Neural crest cell (in vitro differentiated cells): ENCODE results near the gene EEF1AKMT3. TPM values are rescaled to one million over a fixed set of nuclear protein-coding genes. Genes with fewer than 3 reads are reported as not detected.

Experiments
- DNase-seq: peaks from one replicate; pipeline ENCODE4 v3.0.0; 2021; ENCODE audit warnings: low read depth, mixed read lengths, low spot score
- H3K27ac Mint-ChIP-seq: one replicate; pipeline ENCODE4 v1.8.0; 2021; ENCODE audit warnings: mild to moderate bottlenecking, mixed read lengths; ENCODE audit not compliant: unreplicated experiment
- H3K27me3 Mint-ChIP-seq: 2 replicates; pipeline ENCODE4 v1.8.0; 2021; ENCODE audit warnings: low read depth, mild to moderate bottlenecking, mixed read lengths
- H3K36me3 Mint-ChIP-seq: 2 replicates; pipeline ENCODE4 v1.8.0; 2021; ENCODE audit warnings: low read depth, mild to moderate bottlenecking, mixed read lengths
- H3K4me1 Mint-ChIP-seq: 2 replicates; pipeline ENCODE4 v1.8.0; 2021; ENCODE audit warnings: mixed read lengths
- H3K4me3 Mint-ChIP-seq: one replicate; pipeline ENCODE4 v1.8.0; 2021; ENCODE audit warnings: mild to moderate bottlenecking, mixed read lengths
- H3K9me3 Mint-ChIP-seq: 2 replicates; pipeline ENCODE4 v1.8.0; 2021; ENCODE audit warnings: mixed read lengths
- total RNA-seq: library from RNA; stranded (reverse); gene quantifications from 2 replicates; pipeline ENCODE4 v1.2.1, GENCODE V29; 2021
- TF ChIP-seq, protein P1 (sequence below): fragments of 200-600 bp; sonication (generic); conservative IDR thresholded peaks from 2 replicates; pipeline ENCODE4 v1.5.0; 2021; ENCODE audit warnings: antibody characterized with exemption, mild to moderate bottlenecking

The EEF1AKMT3 gene
- total RNA-seq, 1 donor from 2014 or later, result 5.6 TPM

DNA sequence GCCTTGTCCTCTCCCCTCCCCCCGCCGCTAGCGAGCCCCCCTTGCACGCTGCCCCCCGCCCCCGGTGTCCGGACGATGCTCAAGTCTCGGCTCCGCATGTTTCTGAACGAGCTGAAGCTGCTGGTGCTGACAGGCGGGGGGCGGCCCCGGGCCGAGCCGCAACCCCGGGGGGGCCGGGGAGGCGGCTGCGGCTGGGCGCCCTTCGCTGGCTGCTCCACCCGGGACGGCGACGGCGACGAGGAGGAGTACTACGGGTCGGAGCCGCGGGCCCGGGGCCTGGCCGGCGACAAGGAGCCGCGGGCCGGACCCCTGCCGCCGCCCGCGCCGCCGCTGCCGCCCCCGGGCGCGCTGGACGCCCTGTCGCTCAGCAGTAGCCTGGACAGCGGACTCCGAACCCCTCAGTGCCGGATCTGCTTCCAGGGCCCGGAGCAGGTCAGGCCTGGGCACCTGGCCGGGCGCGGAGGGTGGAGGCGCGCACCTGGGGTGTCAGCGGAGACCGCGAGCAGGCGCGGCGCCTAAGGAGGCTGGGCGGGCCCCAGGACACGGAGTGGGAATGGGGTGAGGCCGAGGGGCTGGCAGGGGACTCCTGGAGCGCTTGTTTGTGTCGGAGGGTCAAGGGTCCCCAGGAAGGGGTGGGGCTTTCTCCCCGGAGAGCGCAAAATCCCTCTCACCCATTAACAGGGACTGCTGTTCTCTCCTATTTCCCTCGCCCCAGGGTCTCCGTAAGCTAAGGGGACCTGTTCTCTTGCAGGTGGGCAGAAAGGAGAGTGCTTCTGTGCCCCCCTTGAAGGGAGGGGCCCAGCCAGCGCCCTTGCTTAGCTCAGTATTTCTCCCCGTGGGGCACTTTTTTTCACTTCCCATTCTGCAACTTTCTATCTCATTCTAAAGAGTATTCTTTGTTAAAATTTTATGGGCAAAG, 16.7 kb upstream of the EEF1AKMT3 start:
- H3K9me3 Mint-ChIP-seq, result no peaks in the 10 kb centered on the region
- H3K36me3 Mint-ChIP-seq, result peaks cover 14% of the 10 kb centered on the region
- peaks cover 46% of the 10 kb centered on the region for H3K4me1 Mint-ChIP-seq
- peak overlapping the region; percentile 89 for H3K4me3 Mint-ChIP-seq
- DNase-seq, result no peak
- H3K27me3 Mint-ChIP-seq, result peaks cover 61% of the 10 kb centered on the region
- no peak overlapping the region for H3K27ac Mint-ChIP-seq
- TF ChIP-seq, protein P1, sequence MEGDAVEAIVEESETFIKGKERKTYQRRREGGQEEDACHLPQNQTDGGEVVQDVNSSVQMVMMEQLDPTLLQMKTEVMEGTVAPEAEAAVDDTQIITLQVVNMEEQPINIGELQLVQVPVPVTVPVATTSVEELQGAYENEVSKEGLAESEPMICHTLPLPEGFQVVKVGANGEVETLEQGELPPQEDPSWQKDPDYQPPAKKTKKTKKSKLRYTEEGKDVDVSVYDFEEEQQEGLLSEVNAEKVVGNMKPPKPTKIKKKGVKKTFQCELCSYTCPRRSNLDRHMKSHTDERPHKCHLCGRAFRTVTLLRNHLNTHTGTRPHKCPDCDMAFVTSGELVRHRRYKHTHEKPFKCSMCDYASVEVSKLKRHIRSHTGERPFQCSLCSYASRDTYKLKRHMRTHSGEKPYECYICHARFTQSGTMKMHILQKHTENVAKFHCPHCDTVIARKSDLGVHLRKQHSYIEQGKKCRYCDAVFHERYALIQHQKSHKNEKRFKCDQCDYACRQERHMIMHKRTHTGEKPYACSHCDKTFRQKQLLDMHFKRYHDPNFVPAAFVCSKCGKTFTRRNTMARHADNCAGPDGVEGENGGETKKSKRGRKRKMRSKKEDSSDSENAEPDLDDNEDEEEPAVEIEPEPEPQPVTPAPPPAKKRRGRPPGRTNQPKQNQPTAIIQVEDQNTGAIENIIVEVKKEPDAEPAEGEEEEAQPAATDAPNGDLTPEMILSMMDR, result no peak

DNA sequence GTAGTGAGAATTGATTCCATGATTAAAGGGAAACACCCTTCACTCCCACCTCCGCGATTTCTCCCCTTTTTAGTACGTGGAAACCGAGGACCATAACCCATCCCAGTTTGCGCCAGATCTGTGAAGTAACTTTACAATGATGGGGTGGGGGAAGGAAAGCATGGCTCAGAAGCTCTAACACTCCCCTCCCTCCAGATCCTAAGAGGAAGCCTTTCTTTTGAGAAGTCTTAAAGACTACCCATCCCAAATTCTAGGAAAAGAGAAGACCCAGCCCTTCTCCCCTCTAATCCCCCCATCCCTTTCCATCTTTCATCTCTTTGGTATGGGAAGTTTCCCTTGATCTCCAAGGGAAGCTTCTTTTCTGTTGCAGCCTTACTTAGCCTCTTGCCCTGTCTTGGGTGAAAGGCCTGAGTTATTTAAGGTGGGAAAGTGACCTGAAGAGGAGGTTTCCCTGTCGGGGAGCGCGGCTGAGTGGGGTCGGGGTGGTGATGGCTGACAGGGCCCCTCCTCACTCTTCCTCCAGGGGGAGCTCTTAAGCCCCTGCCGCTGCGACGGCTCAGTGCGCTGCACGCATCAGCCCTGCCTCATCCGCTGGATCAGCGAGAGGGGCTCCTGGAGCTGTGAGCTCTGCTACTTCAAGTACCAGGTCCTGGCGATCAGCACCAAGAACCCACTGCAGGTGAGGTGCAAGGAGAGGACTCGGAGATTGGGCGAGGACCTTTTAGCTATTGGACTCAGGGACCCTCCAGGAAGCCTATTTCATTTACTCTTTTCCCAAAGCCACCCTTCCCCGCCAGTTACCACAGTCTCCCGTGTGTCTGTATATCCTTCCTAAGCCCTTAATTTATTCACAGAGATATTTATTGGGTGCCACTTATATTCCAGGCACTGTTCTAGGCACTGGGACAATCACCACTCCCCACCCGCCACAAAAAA, 15.7 kb upstream of the EEF1AKMT3 start:
- no peaks in the 10 kb centered on the region for H3K9me3 Mint-ChIP-seq
- peaks cover 69% of the 10 kb centered on the region for H3K27me3 Mint-ChIP-seq
- peak overlapping the region; percentile 89 for H3K4me3 Mint-ChIP-seq
- peaks cover 37% of the 10 kb centered on the region for H3K4me1 Mint-ChIP-seq
- peaks cover 5% of the 10 kb centered on the region for H3K36me3 Mint-ChIP-seq
- H3K27ac Mint-ChIP-seq, result no peak overlapping the region
- peak; percentile 62 for DNase-seq
- TF ChIP-seq, protein P1, result peak; percentile 76

DNA sequence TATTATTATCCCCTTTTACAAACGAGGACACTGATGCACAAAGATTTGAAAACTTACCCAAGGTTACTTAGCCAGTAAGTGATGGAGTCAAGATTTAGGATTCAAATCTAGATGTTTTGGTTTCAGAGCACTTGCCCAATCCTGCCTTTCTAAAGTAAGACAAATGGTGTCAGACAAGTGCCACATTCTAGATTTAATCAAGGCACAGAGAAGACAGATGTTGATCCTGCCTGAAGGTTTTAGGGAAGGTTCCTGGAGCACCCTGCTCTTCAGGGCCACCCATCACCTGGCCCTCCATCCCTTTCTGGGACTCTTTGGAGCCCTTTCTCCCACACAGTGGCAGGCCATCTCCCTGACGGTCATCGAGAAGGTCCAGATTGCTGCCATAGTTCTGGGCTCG, 14.6 kb upstream of the EEF1AKMT3 start:
- peaks cover 71% of the 10 kb centered on the region for H3K27me3 Mint-ChIP-seq
- H3K4me1 Mint-ChIP-seq, result peaks cover 26% of the 10 kb centered on the region
- H3K27ac Mint-ChIP-seq, result no peak overlapping the region
- H3K9me3 Mint-ChIP-seq, result no peaks in the 10 kb centered on the region
- TF ChIP-seq, protein P1, result no peak
- no peak for DNase-seq
- H3K4me3 Mint-ChIP-seq, result peak overlapping the region; percentile 64
- H3K36me3 Mint-ChIP-seq, result peaks cover 2% of the 10 kb centered on the region

DNA sequence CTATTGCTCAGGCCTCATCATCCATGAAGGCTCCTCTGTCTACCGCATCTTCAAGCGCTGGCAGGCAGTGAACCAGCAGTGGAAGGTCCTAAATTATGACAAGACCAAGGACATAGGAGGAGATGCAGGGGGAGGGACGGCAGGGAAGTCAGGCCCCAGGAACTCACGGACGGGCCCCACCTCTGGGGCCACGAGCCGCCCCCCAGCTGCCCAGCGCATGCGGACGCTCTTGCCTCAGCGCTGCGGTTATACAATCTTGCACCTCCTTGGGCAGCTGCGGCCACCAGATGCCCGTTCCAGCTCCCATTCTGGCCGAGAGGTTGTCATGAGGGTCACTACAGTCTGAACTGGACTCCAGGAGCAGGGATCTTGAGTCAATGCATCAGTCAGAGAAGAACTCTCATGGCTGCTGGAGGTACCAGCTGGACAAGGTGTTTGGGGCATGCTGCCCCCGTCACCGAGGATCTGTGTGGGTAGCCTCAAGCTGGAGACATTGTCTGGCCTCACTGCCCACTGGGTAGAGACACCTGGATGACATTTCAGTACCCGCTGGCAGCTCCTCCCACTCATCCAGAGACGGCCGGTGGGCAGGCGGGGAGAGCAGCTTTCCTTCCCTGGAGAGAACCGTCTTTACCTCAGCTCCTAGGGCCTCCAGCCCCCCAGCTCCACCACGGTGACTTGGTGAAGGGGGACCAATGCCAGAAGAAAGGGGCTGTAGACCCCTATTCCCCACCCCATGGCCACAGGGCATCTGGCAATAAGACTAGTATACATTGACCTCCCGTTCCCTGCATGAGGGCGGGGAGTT, 13.7 kb upstream of the EEF1AKMT3 start:
- TF ChIP-seq, protein P1, result no peak
- Mint-ChIP-seq H3K9me3 (no peaks in the 10 kb centered on the region), H3K4me3 (peak overlapping the region; percentile 82), H3K27ac (no peak overlapping the region), H3K27me3 (peaks cover 73% of the 10 kb centered on the region), H3K4me1 (peaks cover 18% of the 10 kb centered on the region), H3K36me3 (peaks cover 2% of the 10 kb centered on the region)
- DNase-seq, result no peak
